ENCODE data around the gene DEUP1.

GRCh38 chr11:93320230-93320629 lies 10.3 kb upstream of the DEUP1 start:
- TF ChIP-seq CTCF (IDR thresholded peaks at IDR 0.05) (no peak), EP300 (IDR thresholded peaks at IDR 0.05) (no peak)

Measured in sigmoid colon (tissue), 4 donors.